ENCODE measurements around the gene ZNF536.

The ZNF536 gene

DNA sequence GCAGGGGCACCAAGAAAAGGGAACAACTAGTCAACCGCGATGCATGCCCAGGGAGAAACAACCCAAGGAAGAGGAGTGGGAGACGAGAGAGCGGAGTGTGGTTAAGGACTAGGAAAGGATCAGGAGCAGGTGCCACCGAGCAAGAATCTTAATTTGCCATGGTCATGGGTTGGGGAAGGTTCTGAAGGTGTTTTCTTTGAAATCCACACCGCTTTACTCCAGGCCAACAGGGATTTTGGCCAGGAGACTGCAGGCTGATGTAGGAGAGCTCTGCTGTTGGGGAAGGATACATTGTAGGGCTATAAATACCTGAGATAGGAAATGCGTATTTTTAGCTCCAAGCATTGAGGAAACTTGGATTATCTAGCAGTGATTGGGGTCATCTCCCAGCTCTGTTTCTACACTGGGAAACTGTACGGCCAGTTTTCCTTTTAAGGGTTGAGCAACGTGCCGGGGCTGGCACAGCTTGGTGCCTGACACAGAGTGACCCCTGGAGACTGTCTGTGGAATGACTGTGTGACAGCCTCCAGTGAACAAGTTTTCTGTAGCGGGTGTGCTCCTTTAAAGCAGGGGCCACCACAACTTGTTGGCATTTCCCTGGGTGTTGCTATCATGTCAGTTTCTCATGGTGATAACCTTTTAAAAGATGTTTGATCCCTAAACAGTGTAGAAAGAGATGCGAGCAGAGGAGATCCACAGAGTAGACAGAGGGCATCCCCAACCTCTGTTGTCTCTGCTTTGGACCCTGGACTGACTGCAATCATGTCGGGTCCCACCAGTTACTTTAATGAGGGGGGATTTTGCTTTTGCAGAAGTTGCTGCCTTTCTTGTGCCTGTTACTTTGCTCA lies 34.3 kb downstream of the ZNF536 start:
- TF ChIP-seq, protein P1, sequence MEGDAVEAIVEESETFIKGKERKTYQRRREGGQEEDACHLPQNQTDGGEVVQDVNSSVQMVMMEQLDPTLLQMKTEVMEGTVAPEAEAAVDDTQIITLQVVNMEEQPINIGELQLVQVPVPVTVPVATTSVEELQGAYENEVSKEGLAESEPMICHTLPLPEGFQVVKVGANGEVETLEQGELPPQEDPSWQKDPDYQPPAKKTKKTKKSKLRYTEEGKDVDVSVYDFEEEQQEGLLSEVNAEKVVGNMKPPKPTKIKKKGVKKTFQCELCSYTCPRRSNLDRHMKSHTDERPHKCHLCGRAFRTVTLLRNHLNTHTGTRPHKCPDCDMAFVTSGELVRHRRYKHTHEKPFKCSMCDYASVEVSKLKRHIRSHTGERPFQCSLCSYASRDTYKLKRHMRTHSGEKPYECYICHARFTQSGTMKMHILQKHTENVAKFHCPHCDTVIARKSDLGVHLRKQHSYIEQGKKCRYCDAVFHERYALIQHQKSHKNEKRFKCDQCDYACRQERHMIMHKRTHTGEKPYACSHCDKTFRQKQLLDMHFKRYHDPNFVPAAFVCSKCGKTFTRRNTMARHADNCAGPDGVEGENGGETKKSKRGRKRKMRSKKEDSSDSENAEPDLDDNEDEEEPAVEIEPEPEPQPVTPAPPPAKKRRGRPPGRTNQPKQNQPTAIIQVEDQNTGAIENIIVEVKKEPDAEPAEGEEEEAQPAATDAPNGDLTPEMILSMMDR (IDR thresholded peaks at IDR 0.05): no peak
- H2AFZ ChIP-seq: no peak overlapping the region
- no peaks in the 10 kb centered on the region for H3K9me3 ChIP-seq (ENCODE audit: control insufficient read depth, low read length)
- no peak overlapping the region for H3K4me3 ChIP-seq (ENCODE audit: low read depth, low read length)
- H3K27ac ChIP-seq: no peak overlapping the region
- no peaks in the 10 kb centered on the region for H3K27me3 ChIP-seq (ENCODE audit: control insufficient read depth, insufficient read depth, low read length)
- H3K79me2 ChIP-seq: no peaks in the 10 kb centered on the region
- H3K4me1 ChIP-seq: no peaks in the 10 kb centered on the region
- H3K9ac ChIP-seq: no peak overlapping the region
- no peak overlapping the region for H3K4me2 ChIP-seq (ENCODE audit: low read length)
- H3K36me3 ChIP-seq (ENCODE audit: control insufficient read depth, insufficient read depth, low read length): no peaks in the 10 kb centered on the region

DNA sequence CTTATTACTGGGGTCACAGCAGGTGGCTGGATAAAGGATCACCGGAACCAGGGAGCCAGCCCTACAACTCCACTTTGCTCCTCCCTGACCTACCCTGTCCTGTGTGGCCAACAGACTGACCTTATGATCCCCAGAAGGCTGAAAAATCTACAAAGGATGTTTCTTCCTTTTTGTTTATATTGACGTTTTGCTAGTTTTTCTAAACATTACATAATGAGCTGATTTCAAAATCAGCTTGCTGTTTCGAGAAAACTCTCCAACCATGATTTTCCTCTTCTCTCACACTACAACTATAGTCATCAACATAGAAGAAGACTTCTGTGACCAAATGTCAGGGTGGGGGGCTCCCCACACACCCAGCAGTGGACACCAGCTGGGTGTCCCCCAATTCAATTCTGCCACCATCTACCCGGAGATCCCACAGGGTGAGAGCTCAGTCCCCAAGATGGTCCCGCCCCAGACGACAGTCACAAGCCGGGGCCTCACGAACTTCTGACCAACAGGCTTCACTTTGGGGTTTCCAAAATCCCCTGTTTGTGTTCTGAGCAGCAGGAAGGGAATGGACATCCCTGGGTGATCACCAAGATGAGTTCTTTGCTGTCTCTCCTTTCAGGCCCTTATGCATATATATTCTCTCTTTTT lies 35.0 kb downstream of the ZNF536 start:
- Histone ChIP-seq H3K4me2 (ENCODE audit: low read length) (no peak overlapping the region), H3K9ac (no peak overlapping the region), H3K9me3 (ENCODE audit: control insufficient read depth, low read length) (no peaks in the 10 kb centered on the region), H3K79me2 (no peaks in the 10 kb centered on the region), H3K27me3 (ENCODE audit: control insufficient read depth, insufficient read depth, low read length) (no peaks in the 10 kb centered on the region), H3K4me3 (ENCODE audit: low read depth, low read length) (no peak overlapping the region), H3K4me1 (no peaks in the 10 kb centered on the region), H3K27ac (no peak overlapping the region), H2AFZ (no peak overlapping the region), H3K36me3 (ENCODE audit: control insufficient read depth, insufficient read depth, low read length) (no peaks in the 10 kb centered on the region)
- TF ChIP-seq, protein P1 (IDR thresholded peaks at IDR 0.05): no peak

DNA sequence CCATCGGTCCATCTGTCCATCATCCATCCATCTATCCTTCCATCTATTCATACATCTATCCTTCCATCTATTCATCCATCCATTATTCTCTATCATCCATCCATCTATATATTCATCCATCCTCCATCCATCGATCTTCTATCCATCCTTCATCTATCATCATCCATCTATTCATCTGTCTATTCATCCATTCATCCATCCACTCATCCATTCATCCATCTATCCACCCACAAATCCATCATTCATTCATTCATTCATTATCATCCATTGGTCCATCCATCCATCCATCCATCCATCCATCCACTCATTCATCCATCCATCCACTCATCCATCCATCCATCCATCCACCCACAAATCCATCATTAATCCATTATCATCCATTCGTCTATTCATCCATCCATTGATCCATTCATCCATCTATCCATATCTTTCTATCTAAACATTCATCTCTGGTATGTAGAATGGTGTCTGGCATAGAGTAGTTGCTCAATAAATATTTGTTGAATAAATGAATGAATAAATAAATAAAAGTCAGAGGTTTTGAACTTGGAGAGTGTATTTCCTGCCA lies 36.6 kb downstream of the ZNF536 start:
- Histone ChIP-seq H3K36me3 (ENCODE audit: control insufficient read depth, insufficient read depth, low read length) (no peaks in the 10 kb centered on the region), H3K4me1 (no peaks in the 10 kb centered on the region), H3K27ac (no peak overlapping the region), H3K9me3 (ENCODE audit: control insufficient read depth, low read length) (no peaks in the 10 kb centered on the region), H3K4me3 (ENCODE audit: low read depth, low read length) (no peak overlapping the region), H3K9ac (no peak overlapping the region), H3K27me3 (ENCODE audit: control insufficient read depth, insufficient read depth, low read length) (no peaks in the 10 kb centered on the region), H3K4me2 (ENCODE audit: low read length) (no peak overlapping the region), H2AFZ (no peak overlapping the region), H3K79me2 (no peaks in the 10 kb centered on the region)
- TF ChIP-seq, protein P1 (IDR thresholded peaks at IDR 0.05): no peak

- Histone ChIP-seq H3K36me3 (ENCODE audit: control insufficient read depth, insufficient read depth, low read length) (no peaks in the 10 kb centered on the region), H2AFZ (no peak overlapping the region), H3K9me3 (ENCODE audit: control insufficient read depth, low read length) (no peaks in the 10 kb centered on the region), H3K79me2 (no peaks in the 10 kb centered on the region), H3K27ac (no peak overlapping the region), H3K9ac (no peak overlapping the region), H3K4me2 (ENCODE audit: low read length) (no peak overlapping the region), H3K4me1 (no peaks in the 10 kb centered on the region), H3K27me3 (ENCODE audit: control insufficient read depth, insufficient read depth, low read length) (no peaks in the 10 kb centered on the region), H3K4me3 (ENCODE audit: low read depth, low read length) (no peak overlapping the region)
- TF ChIP-seq, protein P1 (IDR thresholded peaks at IDR 0.05): no peak
Measured at GRCh38 chr19:30411714-30412113, 39.5 kb downstream of the ZNF536 start.

All from parathyroid adenoma (tissue), 2 donors.